HepG2 (cell line): ENCODE measurements around the gene GPR33. TPM values are rescaled to one million over a fixed set of nuclear protein-coding genes. Genes with fewer than 3 reads are reported as not detected.

Experiments
- ATF1 ChIP-seq: IDR thresholded peaks from 2 replicates; pipeline ENCODE4 v1.6.1; 2016; ENCODE audit warnings: mild to moderate bottlenecking, control low read depth
- GMEB2 ChIP-seq: IDR thresholded peaks from 2 replicates; pipeline ENCODE4 v1.6.1; 2016; ENCODE audit warnings: missing biosample characterization, missing genetic modification reagents, low read depth
- KAT2B ChIP-seq: fragments of 150-350 bp; IDR thresholded peaks from 2 replicates; pipeline ENCODE4 v1.6.1; 2014; ENCODE audit warnings: low read depth, low read length, borderline replicate concordance
- KLF16 ChIP-seq, 2 experiments: sonication (generic) in 1 of 2; formaldehyde crosslinking in 1 of 2; IDR thresholded peaks; 2 replicates each; pipeline versions ENCODE4 v1.6.1 to v1.8.0; 2016 to 2023; ENCODE audit warnings: missing genetic modification reagents in 2 of 2, missing compliant biosample characterization in 1 of 2
- NCOA1 ChIP-seq: sonication (generic); formaldehyde crosslinking; IDR thresholded peaks from 2 replicates; pipeline ENCODE4 v1.9.0; 2021; ENCODE audit warnings: missing genetic modification reagents
- RAD21 ChIP-seq: fragments of 450-650 bp; formaldehyde crosslinking; IDR thresholded peaks from 2 replicates; pipeline ENCODE4 v1.5.0; 2020; ENCODE audit warnings: mild to moderate bottlenecking
- TARDBP ChIP-seq: sonication (generic); formaldehyde crosslinking; IDR thresholded peaks from 2 replicates; pipeline ENCODE4 v1.8.0; 2022; ENCODE audit warnings: mild to moderate bottlenecking, missing genetic modification reagents
- THYN1 ChIP-seq: sonication (generic); formaldehyde crosslinking; IDR thresholded peaks from 2 replicates; pipeline ENCODE4 v1.8.1; 2023; ENCODE audit warnings: low read depth, mild to moderate bottlenecking, moderate library complexity, missing genetic modification reagents, borderline replicate concordance
- ZNF296 ChIP-seq: sonication (generic); formaldehyde crosslinking; conservative IDR thresholded peaks from 2 replicates; pipeline ENCODE4 v1.5.0; 2020; ENCODE audit warnings: mild to moderate bottlenecking, missing genetic modification reagents
- ZNF597 ChIP-seq: sonication (generic); formaldehyde crosslinking; IDR thresholded peaks from 2 replicates; pipeline ENCODE4 v1.5.0; 2020; ENCODE audit warnings: missing genetic modification reagents
- ZNF678 ChIP-seq: sonication (generic); formaldehyde crosslinking; IDR thresholded peaks from 2 replicates; pipeline ENCODE4 v1.4.0; 2020; ENCODE audit warnings: mild to moderate bottlenecking, missing genetic modification reagents
- ZNF766 ChIP-seq: sonication (generic); formaldehyde crosslinking; IDR thresholded peaks from 2 replicates; pipeline ENCODE4 v1.5.0; 2020; ENCODE audit warnings: missing genetic modification reagents, borderline replicate concordance
- ZUFSP ChIP-seq: sonication (generic); formaldehyde crosslinking; IDR thresholded peaks from 2 replicates; pipeline ENCODE4 v1.9.0; 2021; ENCODE audit warnings: missing genetic modification reagents, mild to moderate bottlenecking, borderline replicate concordance
- ZXDC ChIP-seq: sonication (generic); formaldehyde crosslinking; IDR thresholded peaks from 2 replicates; pipeline ENCODE4 v1.5.0; 2020; ENCODE audit warnings: mild to moderate bottlenecking, missing genetic modification reagents
- polyA plus RNA-seq, 8 experiments: library from polyadenylated mRNA; depleted of rRNA in 3 of 8; stranded (reverse) in 7 of 8; unstranded in 1 of 8; fragments of >200 nt; fragmentation: Illumina TruSeq in 4 of 8; extraction: Trizol in 4 of 8; gene quantifications; 2 replicates each; pipeline versions ENCODE4 v1.2.1 to v1.2.3, GENCODE V29; 2011 to 2016; ENCODE audit warnings: low read depth in 4 of 8, missing spikeins in 1 of 8, mixed read lengths in 1 of 8; ENCODE audit not compliant: insufficient read depth in 1 of 8
- total RNA-seq, 5 experiments: library from RNA; depleted of rRNA; stranded (reverse); fragments of >200 nt; fragmentation: Illumina TruSeq; extraction: Trizol; gene quantifications; 2 replicates each; pipeline ENCODE4 v1.2.3, GENCODE V29; 2016; ENCODE audit warnings: low read depth in 1 of 5

The GPR33 gene
- total and polyA plus RNA-seq, 2 of the 13 experiments (the other 11 are each of a cell fraction or from before 2014, with no cell fraction given) = not detected

GRCh38 chr14:31456841-31457664 is 30.8 kb downstream of the GPR33 start, which contains the start of gene DTD2 (continued):
- no peak for TF ChIP-seq ZUFSP (CRISPR knock-in tag)
- TF ChIP-seq ZXDC (CRISPR knock-in tag) = peak; percentile 98
- peak; percentile 100 for TF ChIP-seq ZNF678 (CRISPR knock-in tag)
- TF ChIP-seq NCOA1 (CRISPR knock-in tag) = peak; percentile 97
- peak; percentile 98 for TF ChIP-seq TARDBP (CRISPR knock-in tag)
- TF ChIP-seq ZNF597 (CRISPR knock-in tag) = peak; percentile 82; the same call in 1 of the 2 replicates
- TF ChIP-seq RAD21 = peak; percentile 79
- TF ChIP-seq ZNF766 (CRISPR knock-in tag) = peak; percentile 100
- peak; percentile 81 for TF ChIP-seq GMEB2 (CRISPR knock-in tag)
- TF ChIP-seq ZNF296 (CRISPR knock-in tag) = peak; percentile 99
- TF ChIP-seq ATF1 (CRISPR knock-in tag) = no peak; the same call in 1 of the 2 replicates
- peak; percentile 75 to 100; a peak in 3 of 4 replicates for TF ChIP-seq KLF16 (CRISPR knock-in tag; IDR thresholded peaks at IDR 0.05)
- no peak for TF ChIP-seq THYN1 (CRISPR knock-in tag)
- no peak for TF ChIP-seq KAT2B
